ENCODE results near the gene SCARB2. TPM values are rescaled to one million over a fixed set of nuclear protein-coding genes. Genes with fewer than 3 reads are reported as not detected.

The SCARB2 gene
- total RNA-seq, 4 donors from 2014 or later, result 87.6 to 107 (median 95.8) TPM

GRCh38 chr4:76156635-76157034 lies 57.0 kb downstream of the SCARB2 start:
- no peak for TF ChIP-seq POLR2A (IDR thresholded peaks at IDR 0.05)
- TF ChIP-seq EP300 (IDR thresholded peaks at IDR 0.05), result no peak
- TF ChIP-seq, protein P1, sequence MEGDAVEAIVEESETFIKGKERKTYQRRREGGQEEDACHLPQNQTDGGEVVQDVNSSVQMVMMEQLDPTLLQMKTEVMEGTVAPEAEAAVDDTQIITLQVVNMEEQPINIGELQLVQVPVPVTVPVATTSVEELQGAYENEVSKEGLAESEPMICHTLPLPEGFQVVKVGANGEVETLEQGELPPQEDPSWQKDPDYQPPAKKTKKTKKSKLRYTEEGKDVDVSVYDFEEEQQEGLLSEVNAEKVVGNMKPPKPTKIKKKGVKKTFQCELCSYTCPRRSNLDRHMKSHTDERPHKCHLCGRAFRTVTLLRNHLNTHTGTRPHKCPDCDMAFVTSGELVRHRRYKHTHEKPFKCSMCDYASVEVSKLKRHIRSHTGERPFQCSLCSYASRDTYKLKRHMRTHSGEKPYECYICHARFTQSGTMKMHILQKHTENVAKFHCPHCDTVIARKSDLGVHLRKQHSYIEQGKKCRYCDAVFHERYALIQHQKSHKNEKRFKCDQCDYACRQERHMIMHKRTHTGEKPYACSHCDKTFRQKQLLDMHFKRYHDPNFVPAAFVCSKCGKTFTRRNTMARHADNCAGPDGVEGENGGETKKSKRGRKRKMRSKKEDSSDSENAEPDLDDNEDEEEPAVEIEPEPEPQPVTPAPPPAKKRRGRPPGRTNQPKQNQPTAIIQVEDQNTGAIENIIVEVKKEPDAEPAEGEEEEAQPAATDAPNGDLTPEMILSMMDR (IDR thresholded peaks at IDR 0.05), result no peak
- no peak for TF ChIP-seq POLR2AphosphoS5 (IDR thresholded peaks at IDR 0.05)
- H3K4me1 ChIP-seq, result no peaks in the 10 kb centered on the region
- H3K36me3 ChIP-seq, result peaks cover 18% of the 10 kb centered on the region
- H3K9me3 ChIP-seq, result no peaks in the 10 kb centered on the region
- WGBS, result 15% methylated on average over 2 of the region's 2 CpGs
- H3K4me3 ChIP-seq, result no peak overlapping the region
- H3K27me3 ChIP-seq, result no peaks in the 10 kb centered on the region
- no peak for DNase-seq (ENCODE audit: low spot score in 2 of 2)
- H3K27ac ChIP-seq, result no peak overlapping the region

GRCh38 chr4:76155979-76156378 lies 57.6 kb downstream of the SCARB2 start:
- Histone ChIP-seq H3K4me1 (no peaks in the 10 kb centered on the region), H3K27ac (no peak overlapping the region), H3K9me3 (no peaks in the 10 kb centered on the region), H3K4me3 (no peak overlapping the region), H3K27me3 (no peaks in the 10 kb centered on the region), H3K36me3 (peaks cover 12% of the 10 kb centered on the region)
- DNase-seq (ENCODE audit: low spot score in 2 of 2), result no peak
- WGBS, result 69% methylated on average over 3 of the region's 3 CpGs
- TF ChIP-seq, protein P1 (IDR thresholded peaks at IDR 0.05), result no peak
- TF ChIP-seq POLR2AphosphoS5 (IDR thresholded peaks at IDR 0.05) (no peak), POLR2A (IDR thresholded peaks at IDR 0.05) (no peak), EP300 (IDR thresholded peaks at IDR 0.05) (no peak)

DNA sequence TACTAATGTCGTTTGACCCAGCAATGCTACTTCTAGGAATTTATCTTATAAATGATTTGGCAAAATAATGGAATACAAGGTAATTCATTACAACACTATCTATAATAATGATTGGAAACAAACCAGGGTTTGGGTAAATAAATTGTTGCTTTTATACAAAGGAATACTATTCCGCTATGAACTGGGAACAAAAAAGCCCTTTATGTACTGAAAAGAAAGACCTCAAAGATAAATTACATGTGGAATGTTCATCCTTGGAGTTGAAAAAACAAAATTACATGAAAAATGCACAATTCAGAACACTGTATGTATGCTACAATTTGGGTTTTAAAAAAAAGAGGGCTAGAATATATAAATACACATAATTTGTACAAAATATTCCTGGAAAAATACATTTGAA lies 60.3 kb downstream of the SCARB2 start:
- TF ChIP-seq POLR2AphosphoS5 (IDR thresholded peaks at IDR 0.05) (no peak), POLR2A (IDR thresholded peaks at IDR 0.05) (no peak)
- TF ChIP-seq, protein P1 (IDR thresholded peaks at IDR 0.05), result no peak
- Histone ChIP-seq H3K27me3 (no peaks in the 10 kb centered on the region), H3K36me3 (no peaks in the 10 kb centered on the region), H3K4me1 (peaks cover 7% of the 10 kb centered on the region), H3K9me3 (no peaks in the 10 kb centered on the region), H3K4me3 (no peak overlapping the region), H3K27ac (no peak overlapping the region)
- no peak for DNase-seq (ENCODE audit: low spot score in 2 of 2)
- 79% methylated on average over 2 of the region's 2 CpGs for WGBS

GRCh38 chr4:76148142-76148865 lies 65.3 kb downstream of the SCARB2 start, which contains the start of gene NUP54:
Gene NUP54 (minus strand): TSS chr4:76148397. CDS start chr4:76148374, 23 bp downstream.
- peak within 1 kb of the TSS; percentile 98 for H3K4me3 ChIP-seq
- under 1% methylated on average over 31 of the region's 47 CpGs for WGBS
- peaks cover 28% of the 10 kb centered on the region for H3K4me1 ChIP-seq
- DNase-seq (ENCODE audit: low spot score in 2 of 2), result peak; percentile 96 to 97
- H3K27me3 ChIP-seq, result no peaks in the 10 kb centered on the region
- peaks cover 8% of the 10 kb centered on the region for H3K36me3 ChIP-seq
- peak within 1 kb of the TSS; percentile 94 for H3K27ac ChIP-seq
- TF ChIP-seq, protein P1 (IDR thresholded peaks at IDR 0.05), result no peak
- peak; percentile 17 to 96 (median 74) for TF ChIP-seq POLR2AphosphoS5 (IDR thresholded peaks at IDR 0.05)
- no peak for TF ChIP-seq EP300 (IDR thresholded peaks at IDR 0.05)
- peak in 1 of 2 donors; percentile 65 for TF ChIP-seq POLR2A (IDR thresholded peaks at IDR 0.05)
- no peaks in the 10 kb centered on the region for H3K9me3 ChIP-seq

- H3K9me3 ChIP-seq, result no peaks in the 10 kb centered on the region
- peaks cover 10% of the 10 kb centered on the region for H3K36me3 ChIP-seq
- H3K27me3 ChIP-seq, result no peaks in the 10 kb centered on the region
- H3K27ac ChIP-seq, result peak overlapping the region; percentile 94
- peak; percentile 67 to 79 for DNase-seq (ENCODE audit: low spot score in 2 of 2)
- peak overlapping the region; percentile 98 for H3K4me3 ChIP-seq
- H3K4me1 ChIP-seq, result peaks cover 28% of the 10 kb centered on the region
- 1% methylated on average over 20 of the region's 31 CpGs for WGBS
- TF ChIP-seq, protein P1 (IDR thresholded peaks at IDR 0.05), result no peak
- TF ChIP-seq POLR2AphosphoS5 (IDR thresholded peaks at IDR 0.05), result no peak
Measured at GRCh38 chr4:76147454-76148141, 66.0 kb downstream of the SCARB2 start.

All from suprapubic skin (tissue), 4 donors.